Endometrial microvascular endothelial cells (primary cell): Measurements from ENCODE around the gene RIN3. TPM values are rescaled to one million over a fixed set of nuclear protein-coding genes. Genes with fewer than 3 reads are reported as not detected.

Source experiments
- in situ Hi-C: cut with HindIII; loops from 2 replicates; pipeline ENCODE4 v1.10.0; 2017; ENCODE audit warnings: low sequenced_read_pairs, low pct_unique_long_range_greater_than_20kb; ENCODE audit errors: inconsistent ontology term
- total RNA-seq: library from RNA; depleted of rRNA; stranded (reverse); fragments of >200 nt; gene quantifications from one replicate; pipeline ENCODE4 v1.2.3, GENCODE V29; 2015; ENCODE audit errors: inconsistent ontology term

The RIN3 gene
- total RNA-seq, 1 donor from 2014 or later, result 2.0 TPM

GRCh38 chr14:92683041-92683440 lies 169.5 kb downstream of the RIN3 start:
- in situ Hi-C loops, result no loop called here

DNA sequence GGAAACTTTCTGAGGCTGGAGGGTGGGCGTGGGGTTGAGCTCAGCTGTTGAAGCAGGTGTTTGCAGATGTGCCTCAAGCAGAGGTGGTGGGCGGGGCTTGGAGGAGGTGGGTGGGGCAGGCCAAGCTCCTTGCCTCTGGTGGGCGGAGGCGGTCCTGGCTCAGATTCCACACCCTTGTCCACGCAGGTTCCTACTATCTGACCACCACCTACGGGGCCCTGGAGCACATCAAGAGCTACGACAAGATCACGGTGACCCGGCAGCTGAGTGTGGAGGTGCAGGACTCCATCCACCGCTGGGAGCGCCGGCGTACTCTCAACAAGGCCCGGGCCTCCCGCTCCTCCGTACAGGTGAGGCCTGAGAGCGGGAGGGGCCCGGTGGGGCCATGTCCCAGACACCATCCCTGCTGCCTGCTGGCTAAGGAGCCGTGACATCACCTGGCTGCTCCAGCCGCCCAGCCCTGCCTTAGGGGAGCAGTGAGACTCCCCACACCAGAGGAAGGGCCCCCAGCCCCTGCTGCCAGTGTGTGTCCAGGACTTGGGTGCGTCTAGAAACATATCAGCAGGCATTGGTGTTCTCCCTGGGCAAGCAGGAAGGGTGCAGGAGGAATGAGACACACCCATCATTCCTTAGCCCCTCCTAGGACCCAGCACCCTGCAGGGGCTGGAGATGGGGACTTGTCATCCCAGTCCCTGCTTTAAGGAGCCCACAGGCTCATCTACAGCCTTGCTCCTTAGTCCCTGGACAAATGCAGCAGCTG lies 171.4 kb downstream of the RIN3 start:
- in situ Hi-C loops, result no loop called here

GRCh38 chr14:92685784-92686355 lies 172.3 kb downstream of the RIN3 start:
- in situ Hi-C loops, result no loop called here

DNA sequence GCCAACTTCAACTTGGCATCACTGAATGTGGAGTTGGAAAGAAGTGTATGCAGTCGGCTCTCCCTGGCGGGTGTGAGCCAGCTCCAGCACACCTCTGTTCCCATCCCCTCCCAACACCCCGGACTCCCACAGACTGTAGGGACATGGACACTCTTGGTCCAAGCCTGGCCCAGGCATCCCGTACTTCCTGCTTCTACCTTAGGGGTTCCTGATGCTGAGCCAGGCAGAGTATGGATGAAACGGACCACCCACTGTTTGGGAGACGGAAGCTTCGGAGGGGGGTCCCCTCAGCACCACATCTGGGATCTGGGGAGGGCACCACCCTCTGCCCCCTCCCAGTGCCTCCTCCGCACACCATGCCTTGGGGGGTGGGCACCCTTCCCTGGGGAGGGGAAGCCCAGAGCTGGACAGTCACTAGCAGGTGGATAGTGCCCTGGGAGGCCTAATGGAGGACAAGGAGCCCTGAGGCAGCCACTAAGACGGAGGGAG lies 172.9 kb downstream of the RIN3 start:
- in situ Hi-C loops, result no loop called here

- in situ Hi-C loops, result no loop called here
Measured at GRCh38 chr14:92686900-92687427, 173.4 kb downstream of the RIN3 start.

GRCh38 chr14:92687681-92688433 lies 174.3 kb downstream of the RIN3 start:
- in situ Hi-C loops, result no loop called here

GRCh38 chr14:92688434-92689375 lies 175.1 kb downstream of the RIN3 start:
- in situ Hi-C loops, result no loop called here

- in situ Hi-C loops, result no loop called here
Measured at GRCh38 chr14:92690171-92691011, 176.8 kb downstream of the RIN3 start.

DNA sequence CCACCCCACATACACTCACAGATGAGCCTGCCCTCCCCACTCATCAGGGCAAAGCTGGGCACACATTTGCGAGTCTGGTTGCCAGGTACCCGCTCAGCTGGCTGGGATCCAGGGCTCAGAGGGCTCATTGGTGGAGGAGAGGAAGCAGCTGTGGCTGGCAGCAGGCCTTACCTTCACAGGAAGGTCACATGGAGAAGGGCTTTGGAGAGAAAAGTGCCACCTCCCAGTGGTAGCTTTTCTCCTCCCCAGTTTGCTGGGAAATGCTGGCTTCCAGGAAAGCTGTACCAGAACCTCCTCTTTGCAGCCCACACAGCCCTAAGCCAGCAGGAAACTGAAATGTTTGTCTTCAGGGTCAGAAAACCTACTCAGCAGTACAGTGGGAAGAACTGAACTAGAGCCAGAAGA lies 179.2 kb downstream of the RIN3 start:
- in situ Hi-C loops, result no loop called here

DNA sequence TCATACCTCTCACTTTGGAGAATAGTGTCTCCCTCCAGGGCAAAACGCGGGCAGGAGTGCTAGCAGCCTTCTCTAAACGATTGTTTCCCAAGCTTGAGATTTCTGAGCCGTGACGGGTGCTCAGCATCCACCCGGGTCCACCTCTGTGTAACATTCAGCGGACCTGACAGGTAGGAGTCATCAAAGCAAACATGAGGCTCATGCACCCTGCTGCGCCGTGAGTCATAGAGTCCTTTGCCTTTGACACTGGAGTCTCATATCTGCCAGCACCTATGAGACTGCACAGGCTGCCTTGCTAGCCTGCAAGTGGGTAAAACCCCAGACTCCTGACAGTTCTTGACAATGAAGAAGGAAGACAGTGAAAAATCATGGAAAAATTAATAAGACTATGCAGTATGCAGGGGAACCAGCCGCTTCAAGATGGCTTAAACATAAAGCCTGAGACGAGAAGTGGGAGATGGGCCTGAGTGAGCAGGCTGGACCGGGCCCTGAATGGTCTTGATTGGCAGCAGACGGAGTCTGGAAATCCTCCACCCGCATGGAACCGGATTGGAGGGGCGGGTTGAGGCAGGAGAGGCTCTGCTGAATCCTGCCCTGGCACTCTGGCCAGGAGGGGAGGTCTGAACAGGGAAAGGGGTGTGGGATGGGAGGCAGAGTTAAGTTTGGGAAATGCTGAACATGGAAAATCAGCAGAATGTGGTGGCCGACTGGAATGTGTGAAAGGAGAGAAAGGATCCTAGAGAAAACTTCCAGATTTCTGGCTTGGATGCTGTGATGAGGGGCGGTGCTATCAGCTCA lies 180.6 kb downstream of the RIN3 start:
- in situ Hi-C loops, result no loop called here

- in situ Hi-C loops, result no loop called here
Measured at GRCh38 chr14:92694807-92695206, 181.2 kb downstream of the RIN3 start.

DNA sequence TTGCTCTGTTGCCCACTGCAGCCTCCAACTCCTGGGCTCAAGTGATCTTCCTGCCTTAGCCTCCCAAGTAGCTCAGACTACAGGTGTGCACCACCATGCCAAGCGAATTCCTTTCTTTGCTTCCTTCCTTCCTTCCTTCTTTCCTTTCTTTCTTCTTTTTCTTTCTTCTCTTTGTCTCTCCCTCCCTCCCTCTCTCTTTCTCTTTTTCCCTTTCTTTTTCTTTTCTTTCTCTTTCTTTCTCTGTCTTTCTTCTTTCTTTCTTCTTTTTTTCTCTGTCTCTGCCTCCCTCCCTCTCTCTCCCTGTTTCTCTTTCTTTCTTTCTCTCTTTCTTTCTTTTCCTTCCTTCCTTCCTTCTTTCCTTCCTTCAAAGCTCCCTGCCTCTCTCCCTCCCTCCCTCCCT lies 182.0 kb downstream of the RIN3 start:
- in situ Hi-C loops, result no loop called here

DNA sequence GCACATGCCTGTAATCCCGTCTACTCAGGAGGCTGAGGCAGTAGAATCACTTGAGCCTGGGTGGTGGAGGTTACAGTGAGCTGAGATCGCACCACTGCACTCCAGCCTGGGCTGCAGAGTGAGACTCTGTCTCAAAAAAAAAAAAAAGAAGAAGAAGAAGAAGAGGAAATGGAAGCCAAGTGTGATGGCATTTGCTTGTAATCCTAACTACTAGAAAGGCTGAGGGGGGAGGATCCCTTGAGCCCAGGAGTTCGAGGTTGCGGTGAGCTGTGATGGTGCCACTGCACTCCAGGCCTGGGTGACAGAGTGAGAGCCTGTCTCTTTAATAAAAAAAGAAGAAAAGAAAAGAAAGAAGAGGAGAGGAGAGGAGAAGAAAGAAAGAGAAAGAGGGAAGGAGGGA lies 182.8 kb downstream of the RIN3 start:
- in situ Hi-C loops, result no loop called here

DNA sequence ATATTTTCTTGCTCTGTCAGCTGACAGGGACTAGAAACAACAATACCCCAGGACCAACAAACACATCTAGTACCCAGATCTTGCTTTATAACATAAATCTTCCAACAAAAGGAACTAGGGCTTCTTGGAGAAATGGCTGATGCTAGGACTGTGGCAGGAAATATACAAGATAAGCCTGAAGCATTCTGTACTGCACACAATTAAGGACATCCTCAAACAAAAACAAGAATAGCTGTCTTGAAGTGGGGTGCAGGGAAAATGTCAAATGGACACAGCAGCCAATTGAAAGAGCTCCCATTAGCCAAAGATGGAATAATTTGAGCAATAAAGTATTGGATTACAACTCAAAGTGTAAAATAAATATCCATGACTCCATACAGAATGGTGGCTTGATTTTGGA lies 184.8 kb downstream of the RIN3 start:
- in situ Hi-C loops, result no loop called here

DNA sequence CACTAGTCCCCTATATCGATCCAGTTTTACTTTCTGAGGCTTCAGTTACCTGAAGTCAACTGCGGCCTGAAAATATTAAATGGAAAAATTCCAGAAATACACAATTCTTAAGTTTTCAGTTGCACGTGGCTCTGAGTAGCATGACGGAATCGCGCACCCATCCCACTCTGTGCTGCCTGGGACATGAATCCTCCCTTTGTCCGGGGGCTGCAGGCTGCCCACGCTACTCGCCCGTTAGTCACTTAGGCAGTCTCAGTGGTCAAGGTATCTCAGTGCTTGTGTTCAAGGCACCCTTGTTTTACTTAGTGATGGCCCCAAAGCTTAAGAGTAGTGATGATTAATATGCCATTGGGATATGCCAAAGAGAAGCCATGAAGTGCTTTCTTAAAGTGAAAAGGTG lies 188.2 kb downstream of the RIN3 start:
- in situ Hi-C loops, result no loop called here

GRCh38 chr14:92702441-92702918 lies 188.9 kb downstream of the RIN3 start:
- in situ Hi-C loops, result no loop called here

GRCh38 chr14:92703516-92703915 lies 189.9 kb downstream of the RIN3 start:
- in situ Hi-C loops, result no loop called here
